A673 (cell line): Measurements from ENCODE around the gene BST1.

Experiments used
- CTCF ChIP-seq: fragments of 300-800, 200-600 bp; sonication (generic); conservative IDR thresholded peaks from 2 replicates; pipeline ENCODE4 v1.5.1; 2017; ENCODE audit warnings: low read depth, mild to moderate bottlenecking, antibody characterized with exemption, low read length, moderate library complexity, mixed read lengths
- EZH2 ChIP-seq: fragments of 200-600 bp; sonication (generic); IDR thresholded peaks from 2 replicates; pipeline ENCODE4 v1.6.1; 2017; ENCODE audit warnings: borderline replicate concordance, low read depth, mild to moderate bottlenecking, mixed read lengths, antibody characterized with exemption, low read length; ENCODE audit not compliant: poor library complexity, severe bottlenecking

DNA sequence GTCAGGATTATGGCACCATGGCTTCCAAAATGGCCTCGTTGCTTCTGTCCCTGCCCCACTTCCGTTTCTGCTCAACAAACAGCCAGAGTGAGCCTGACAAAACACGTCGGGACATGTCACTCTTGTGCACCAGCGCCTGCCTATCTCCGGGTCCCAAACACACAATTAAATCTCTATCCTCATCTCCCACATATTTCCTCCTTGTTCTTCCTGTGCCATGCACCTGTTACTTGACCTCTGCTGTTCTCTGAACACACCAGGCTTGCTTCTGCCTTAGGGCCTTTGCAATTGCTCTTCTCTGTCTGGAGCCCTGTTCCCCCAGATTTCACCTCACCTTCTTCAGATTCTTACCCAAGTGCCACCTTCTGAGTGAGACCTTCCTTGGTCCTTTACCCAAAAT, 62.5 kb downstream of the BST1 start:
- TF ChIP-seq CTCF (no peak), EZH2 (no peak)
